Mesendoderm (in vitro differentiated cells): ENCODE data around the gene SPATS1.
"Not testable (repeated sequence)": the region's sequence is repeated elsewhere in the genome, so short reads cannot be mapped to it uniquely, and the experiment has no call there.

ENCODE experiments used
- DNase-seq: peaks from one replicate; pipeline ENCODE4 v3.0.0; 2013
- H2AK5ac ChIP-seq: 2 replicates; pipeline ENCODE4 v1.6.1; 2013; ENCODE audit warnings: low read length, inconsistent platforms
- H2BK120ac ChIP-seq: 2 replicates; pipeline ENCODE4 v1.6.1; 2013; ENCODE audit warnings: low read depth, mild to moderate bottlenecking, low read length, moderate library complexity, mixed read lengths
- H2BK15ac ChIP-seq: replicated peaks from 2 replicates; pipeline ENCODE4 v1.6.1; 2013; ENCODE audit warnings: low read depth, mild to moderate bottlenecking, moderate library complexity
- H2BK5ac ChIP-seq: 2 replicates; pipeline ENCODE4 v1.6.1; 2013; ENCODE audit warnings: low read length, inconsistent platforms
- H3K18ac ChIP-seq: 2 replicates; pipeline ENCODE4 v1.6.1; 2013; ENCODE audit warnings: mild to moderate bottlenecking, low read length, mixed read lengths
- H3K23ac ChIP-seq: one replicate; pipeline ENCODE4 v1.6.1; 2013; ENCODE audit warnings: low read length
- H3K27ac ChIP-seq: 2 replicates; pipeline ENCODE4 v1.5.1; 2013; ENCODE audit warnings: low read depth, mild to moderate bottlenecking, inconsistent platforms, low read length, moderate library complexity
- H3K27me3 ChIP-seq: 2 replicates; pipeline ENCODE4 v1.6.1; 2013; ENCODE audit warnings: low read length, control low read depth, mild to moderate bottlenecking, inconsistent platforms; ENCODE audit not compliant: insufficient read depth, poor library complexity
- H3K36me3 ChIP-seq: 2 replicates; pipeline ENCODE4 v1.6.1; 2013; ENCODE audit warnings: low read length, inconsistent platforms; ENCODE audit not compliant: control insufficient read depth, insufficient read depth
- H3K4ac ChIP-seq: one replicate; pipeline ENCODE4 v1.6.1; 2013; ENCODE audit warnings: low read depth, mild to moderate bottlenecking, low read length, moderate library complexity
- H3K4me1 ChIP-seq: 2 replicates; pipeline ENCODE4 v1.6.1; 2013; ENCODE audit warnings: low read depth, low read length, inconsistent platforms; ENCODE audit not compliant: control insufficient read depth
- H3K4me2 ChIP-seq: 2 replicates; pipeline ENCODE4 v1.6.1; 2013; ENCODE audit warnings: low read length
- H3K4me3 ChIP-seq: 2 replicates; pipeline ENCODE4 v1.5.1; 2013; ENCODE audit warnings: mild to moderate bottlenecking, low read length
- H3K56ac ChIP-seq: one replicate; pipeline ENCODE4 v1.6.1; 2013; ENCODE audit warnings: low read length
- H3K79me1 ChIP-seq: 2 replicates; pipeline ENCODE4 v1.6.1; 2013; ENCODE audit warnings: low read length, inconsistent platforms
- H3K79me2 ChIP-seq: 2 replicates; pipeline ENCODE4 v1.6.1; 2013; ENCODE audit warnings: mild to moderate bottlenecking, low read length; ENCODE audit not compliant: control insufficient read depth, insufficient read depth
- H3K9ac ChIP-seq: 2 replicates; pipeline ENCODE4 v1.6.1; 2013; ENCODE audit warnings: low read length, inconsistent platforms
- H4K5ac ChIP-seq: one replicate; pipeline ENCODE4 v1.6.1; 2013; ENCODE audit warnings: low read length
- H4K8ac ChIP-seq: one replicate; pipeline ENCODE4 v1.6.1; 2013; ENCODE audit warnings: low read depth, mild to moderate bottlenecking, control low read depth, low read length, moderate library complexity
- WGBS: extraction: QIAGEN DNeasy Blood & Tissue Kit; methylation state at CpG from one replicate; pipeline ENCODE4 v1.1.7; 2013; ENCODE audit warnings: low lambda C conversion rate, missing lambda C conversion rate; ENCODE audit not compliant: insufficient coverage; ENCODE audit errors: extremely low coverage; 5-methylcytosine and 5-hydroxymethylcytosine counted together

Gene SPATS1

GRCh38 chr6:44349904-44350649, 7.6 kb downstream of the SPATS1 start:
- no peak overlapping the region for H3K9ac ChIP-seq
- H3K36me3 ChIP-seq = no peaks in the 10 kb centered on the region
- no peaks in the 10 kb centered on the region for H3K79me1 ChIP-seq
- WGBS = no CpG with 5 or more reads among the region's 6 CpGs
- no peak overlapping the region for H2AK5ac ChIP-seq
- H3K27ac ChIP-seq = no peak overlapping the region
- no peak overlapping the region for H3K4ac ChIP-seq
- H3K27me3 ChIP-seq = no peaks in the 10 kb centered on the region
- no peak overlapping the region for H4K8ac ChIP-seq
- no peak overlapping the region for H2BK120ac ChIP-seq
- H4K5ac ChIP-seq = no peak overlapping the region
- H3K79me2 ChIP-seq = no peaks in the 10 kb centered on the region
- H2BK15ac ChIP-seq = no peak overlapping the region
- no peak overlapping the region for H2BK5ac ChIP-seq
- H3K56ac ChIP-seq = no peak overlapping the region
- no peak overlapping the region for H3K4me3 ChIP-seq
- no peak overlapping the region for H3K4me2 ChIP-seq
- H3K18ac ChIP-seq = no peak overlapping the region
- H3K4me1 ChIP-seq = no peaks in the 10 kb centered on the region
- peak; percentile 46 for DNase-seq
- no peak overlapping the region for H3K23ac ChIP-seq

- not testable (repeated sequence) for H3K4me1 ChIP-seq, H3K27me3 ChIP-seq, H2AK5ac ChIP-seq, H3K18ac ChIP-seq, H3K4ac ChIP-seq, DNase-seq, H4K5ac ChIP-seq, H2BK15ac ChIP-seq, H3K79me1 ChIP-seq, H3K4me2 ChIP-seq, H3K4me3 ChIP-seq, H3K79me2 ChIP-seq, H3K23ac ChIP-seq, H3K27ac ChIP-seq, H3K36me3 ChIP-seq, H4K8ac ChIP-seq, H3K56ac ChIP-seq, H3K9ac ChIP-seq, H2BK120ac ChIP-seq, H2BK5ac ChIP-seq
- WGBS = no CpG with 5 or more reads among the region's 4 CpGs
These were observed 8.2 kb downstream of the SPATS1 start for GRCh38 chr6:44350650-44350994.

GRCh38 chr6:44352259-44352658, 9.8 kb downstream of the SPATS1 start:
- WGBS = no CpG with 5 or more reads among the region's 4 CpGs
- H3K36me3 ChIP-seq = no peaks in the 10 kb centered on the region
- H3K23ac ChIP-seq = no peak overlapping the region
- no peak overlapping the region for H4K8ac ChIP-seq
- H3K4ac ChIP-seq = no peak overlapping the region
- H4K5ac ChIP-seq = no peak overlapping the region
- no peak overlapping the region for H3K4me2 ChIP-seq
- no peaks in the 10 kb centered on the region for H3K79me2 ChIP-seq
- no peaks in the 10 kb centered on the region for H3K4me1 ChIP-seq
- no peak for DNase-seq
- no peak overlapping the region for H3K18ac ChIP-seq
- no peak overlapping the region for H3K56ac ChIP-seq
- H3K4me3 ChIP-seq = no peak overlapping the region
- no peaks in the 10 kb centered on the region for H3K27me3 ChIP-seq
- no peak overlapping the region for H2BK5ac ChIP-seq
- H3K79me1 ChIP-seq = no peaks in the 10 kb centered on the region
- no peak overlapping the region for H2AK5ac ChIP-seq
- H3K9ac ChIP-seq = no peak overlapping the region
- H2BK15ac ChIP-seq = no peak overlapping the region
- no peak overlapping the region for H2BK120ac ChIP-seq
- H3K27ac ChIP-seq = no peak overlapping the region

GRCh38 chr6:44353336-44353735, 10.9 kb downstream of the SPATS1 start:
- Histone ChIP-seq H2BK5ac (no peak overlapping the region), H4K5ac (no peak overlapping the region), H2BK15ac (no peak overlapping the region), H3K56ac (no peak overlapping the region), H2BK120ac (no peak overlapping the region), H3K18ac (no peak overlapping the region), H3K27me3 (no peaks in the 10 kb centered on the region), H3K79me1 (no peaks in the 10 kb centered on the region), H3K4ac (no peak overlapping the region), H3K23ac (no peak overlapping the region), H3K36me3 (no peaks in the 10 kb centered on the region), H3K9ac (no peak overlapping the region), H3K4me1 (no peaks in the 10 kb centered on the region), H3K4me3 (no peak overlapping the region), H3K79me2 (no peaks in the 10 kb centered on the region), H3K4me2 (no peak overlapping the region), H4K8ac (no peak overlapping the region), H3K27ac (no peak overlapping the region), H2AK5ac (no peak overlapping the region)
- WGBS = no CpG with 5 or more reads among the region's 2 CpGs
- DNase-seq = peak; percentile 8

- no peak overlapping the region for H3K4me2 ChIP-seq
- no peak overlapping the region for H2BK15ac ChIP-seq
- H3K4me3 ChIP-seq = no peak overlapping the region
- H4K5ac ChIP-seq = no peak overlapping the region
- H3K4me1 ChIP-seq = no peaks in the 10 kb centered on the region
- no peak overlapping the region for H3K18ac ChIP-seq
- H2AK5ac ChIP-seq = no peak overlapping the region
- no peaks in the 10 kb centered on the region for H3K36me3 ChIP-seq
- no peaks in the 10 kb centered on the region for H3K79me1 ChIP-seq
- H2BK5ac ChIP-seq = no peak overlapping the region
- H3K4ac ChIP-seq = no peak overlapping the region
- no CpG with 5 or more reads among the region's 4 CpGs for WGBS
- no peak overlapping the region for H3K23ac ChIP-seq
- no peaks in the 10 kb centered on the region for H3K27me3 ChIP-seq
- H3K9ac ChIP-seq = no peak overlapping the region
- H4K8ac ChIP-seq = no peak overlapping the region
- H3K27ac ChIP-seq = no peak overlapping the region
- no peak for DNase-seq
- no peak overlapping the region for H3K56ac ChIP-seq
- no peak overlapping the region for H2BK120ac ChIP-seq
- H3K79me2 ChIP-seq = no peaks in the 10 kb centered on the region
These were observed 13.2 kb downstream of the SPATS1 start for GRCh38 chr6:44355640-44356039.

GRCh38 chr6:44356487-44356886, 14.0 kb downstream of the SPATS1 start:
- Histone ChIP-seq H2BK15ac (no peak overlapping the region), H3K56ac (no peak overlapping the region), H3K4ac (no peak overlapping the region), H3K4me2 (no peak overlapping the region), H3K36me3 (no peaks in the 10 kb centered on the region), H3K23ac (no peak overlapping the region), H3K18ac (no peak overlapping the region), H3K4me3 (no peak overlapping the region), H3K27me3 (no peaks in the 10 kb centered on the region), H2BK5ac (no peak overlapping the region), H2BK120ac (no peak overlapping the region), H4K5ac (no peak overlapping the region), H3K79me1 (no peaks in the 10 kb centered on the region), H3K79me2 (no peaks in the 10 kb centered on the region), H4K8ac (no peak overlapping the region), H3K9ac (no peak overlapping the region), H3K27ac (no peak overlapping the region), H2AK5ac (no peak overlapping the region), H3K4me1 (no peaks in the 10 kb centered on the region)
- DNase-seq = no peak
- WGBS = no CpG with 5 or more reads among the region's 1 CpG
